ENCODE measurements around the gene IFNA4. TPM values are rescaled to one million over a fixed set of nuclear protein-coding genes. Genes with fewer than 3 reads are reported as not detected.
A peak's percentile ranks its signal among the peaks of the same experiment; 100 is the strongest.
"Not testable (repeated sequence)": the region's sequence is repeated elsewhere in the genome, so short reads cannot be mapped to it uniquely, and the experiment has no call there.

IFNA4 gene
- total RNA-seq (2021) (not detected in 3 replicates), Bru-seq, nascent RNA (not detected)
- long read RNA-seq, experiment 1, result 0 reads
- long read RNA-seq, experiment 2, result 0 reads
- long read RNA-seq, experiment 3, result 0 reads

GRCh38 chr9:21187487-21187886 lies at the start of gene IFNA4:
Gene IFNA4, minus strand, starts transcription at chr9:21187587. Its CDS starts 56 bp downstream, at chr9:21187531.
- H3K4me1 Mint-ChIP-seq; H3K27me3 Mint-ChIP-seq (ENCODE audit: low read depth); POLR2A ChIA-PET; H3K9me3 Mint-ChIP-seq; ATAC-seq; H3K36me3 Mint-ChIP-seq; H3K27ac Mint-ChIP-seq; H3K4me3 Mint-ChIP-seq; DNase-seq (ENCODE audit: low spot score); CTCF ChIA-PET: not testable (repeated sequence)

DNA sequence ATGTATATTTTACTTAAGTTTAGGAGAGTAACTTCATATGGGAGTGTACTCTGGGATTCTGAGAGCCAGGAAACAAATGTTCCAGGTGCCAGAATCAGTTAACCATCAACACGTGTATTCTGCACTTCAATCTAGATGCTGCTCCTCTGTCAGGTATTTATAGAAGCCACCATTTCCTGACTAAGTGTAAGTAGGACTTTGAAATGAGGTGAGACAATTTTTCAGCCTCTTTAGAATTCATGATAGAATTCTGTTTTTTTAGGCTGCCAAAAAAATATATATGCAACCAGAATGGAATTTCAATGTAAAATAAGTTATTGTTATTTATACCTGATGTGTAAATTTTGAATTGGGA lies 49.0 kb upstream of the IFNA4 start:
- H3K27ac Mint-ChIP-seq; ATAC-seq; DNase-seq (ENCODE audit: low spot score); H3K9me3 Mint-ChIP-seq; H3K27me3 Mint-ChIP-seq (ENCODE audit: low read depth); H3K4me3 Mint-ChIP-seq; H3K4me1 Mint-ChIP-seq; H3K36me3 Mint-ChIP-seq: not testable (repeated sequence)
- ChIA-PET CTCF (interaction anchor here (0.6 to 1.8 kb wide), 20 partner anchors 15 to 559 kb away, joined by 3 to 25 read pairs (median 4); no protein-coding TSS in a partner anchor), POLR2A (interaction anchor here (0.6 kb wide), 1 partner anchor 211 kb away, joined by 3 read pairs; no protein-coding TSS in a partner anchor)

DNA sequence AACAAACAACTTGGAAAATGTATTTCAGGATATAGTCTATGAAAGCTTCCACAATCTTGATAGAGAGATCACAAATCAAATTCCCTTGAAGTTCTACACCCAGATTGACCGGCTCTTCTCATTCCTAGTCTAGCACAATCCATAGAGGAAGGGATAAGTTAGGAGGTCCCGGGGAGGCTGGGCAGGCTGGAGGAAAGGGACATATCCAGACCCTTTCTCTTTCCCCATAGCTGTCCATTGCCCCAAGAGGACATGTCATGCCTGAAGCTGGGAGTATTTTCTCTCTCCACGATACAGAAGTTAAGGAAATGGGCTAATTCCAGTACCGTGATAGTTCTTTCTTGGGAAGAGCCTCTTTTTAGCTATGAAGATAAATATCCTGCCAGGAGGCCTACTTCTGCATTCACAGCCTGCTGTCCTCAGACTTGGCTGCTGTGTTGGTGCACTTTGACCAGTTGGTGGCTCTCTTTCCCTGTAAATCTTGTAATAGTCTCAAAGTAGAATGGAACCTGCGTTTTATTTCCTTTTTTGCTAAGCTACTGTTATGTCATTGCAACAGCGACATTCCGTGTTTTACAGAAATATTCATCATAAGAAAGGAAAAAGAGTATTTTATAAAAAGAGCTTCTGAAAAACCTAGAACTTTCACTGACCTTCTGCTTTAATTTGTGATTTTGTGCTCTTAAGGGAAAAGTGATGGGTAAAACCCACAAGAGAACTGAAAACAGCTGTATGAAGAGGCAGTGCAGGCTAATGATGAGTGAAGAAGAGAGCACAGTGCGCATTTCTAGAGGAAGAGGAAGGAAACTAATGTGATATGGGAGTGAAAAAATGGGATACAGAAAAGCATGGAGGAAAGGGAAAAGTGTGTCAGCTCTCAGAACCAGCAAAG lies 48.3 kb upstream of the IFNA4 start:
- not testable (repeated sequence) for H3K4me1 Mint-ChIP-seq; H3K27ac Mint-ChIP-seq; H3K9me3 Mint-ChIP-seq; H3K36me3 Mint-ChIP-seq; H3K4me3 Mint-ChIP-seq; H3K27me3 Mint-ChIP-seq (ENCODE audit: low read depth)
- ChIA-PET CTCF (interaction anchor here (0.6 to 1.8 kb wide), 23 partner anchors 11 to 560 kb away, joined by 3 to 25 read pairs (median 4); no protein-coding TSS in a partner anchor), POLR2A (interaction anchor here (0.6 kb wide), 1 partner anchor 212 kb away, joined by 3 read pairs; no protein-coding TSS in a partner anchor)
- ATAC-seq (peak; percentile 95), DNase-seq (ENCODE audit: low spot score) (peak; percentile 38)

GRCh38 chr9:21234153-21234687 lies 46.8 kb upstream of the IFNA4 start:
- ATAC-seq, result no peak
- TF ChIP-seq ZBTB43 (CRISPR knock-in tag; IDR thresholded peaks at IDR 0.05), result no peak
- Mint-ChIP-seq H3K27me3 (ENCODE audit: low read depth) (no peaks in the 10 kb centered on the region; the same call in 1 of the 2 replicates), H3K4me1 (no peaks in the 10 kb centered on the region), H3K4me3 (no peak overlapping the region), H3K27ac (no peak overlapping the region), H3K9me3 (no peaks in the 10 kb centered on the region), H3K36me3 (no peaks in the 10 kb centered on the region)
- ChIA-PET POLR2A (no interaction called here), CTCF (interaction anchor here (1.0 kb wide), 1 partner anchor 555 kb away, joined by 3 read pairs; no protein-coding TSS in a partner anchor)
- no peak for DNase-seq (ENCODE audit: low spot score)

- no peaks in the 10 kb centered on the region for H3K4me1 Mint-ChIP-seq
- no peaks in the 10 kb centered on the region for H3K9me3 Mint-ChIP-seq
- CTCF ChIA-PET, result interaction anchor here (0.6 to 1.4 kb wide), 2 partner anchors 20 to 163 kb away, joined by 4 read pairs; no protein-coding TSS in a partner anchor
- H3K27ac Mint-ChIP-seq, result no peak overlapping the region
- DNase-seq (ENCODE audit: low spot score) (no peak), ATAC-seq (no peak)
- H3K36me3 Mint-ChIP-seq, result no peaks in the 10 kb centered on the region
- POLR2A ChIA-PET, result interaction anchor here (0.5 kb wide), 1 partner anchor 226 kb away, joined by 4 read pairs; no protein-coding TSS in a partner anchor
- H3K4me3 Mint-ChIP-seq, result no peak overlapping the region
- H3K27me3 Mint-ChIP-seq (ENCODE audit: low read depth), result no peaks in the 10 kb centered on the region; the same call in 1 of the 2 replicates
- no peak for TF ChIP-seq OVOL2 (CRISPR knock-in tag; IDR thresholded peaks at IDR 0.05; ENCODE audit: borderline replicate concordance)
- TF ChIP-seq SP1 (CRISPR knock-in tag; conservative IDR thresholded peaks at IDR 0.05), result no peak
- no peak for TF ChIP-seq E2F4 (CRISPR knock-in tag; IDR thresholded peaks at IDR 0.05; ENCODE audit: borderline replicate concordance, low read depth)
- no peak for TF ChIP-seq NR3C1 (CRISPR knock-in tag; conservative IDR thresholded peaks at IDR 0.05; ENCODE audit: low read depth)
- TF ChIP-seq SMAD4 (CRISPR knock-in tag; IDR thresholded peaks at IDR 0.05), result no peak
- no peak for TF ChIP-seq MXD4 (CRISPR knock-in tag; IDR thresholded peaks at IDR 0.05; ENCODE audit: borderline replicate concordance)
- no peak for TF ChIP-seq HMGXB4 (CRISPR knock-in tag; IDR thresholded peaks at IDR 0.05)
- TF ChIP-seq, protein P1, sequence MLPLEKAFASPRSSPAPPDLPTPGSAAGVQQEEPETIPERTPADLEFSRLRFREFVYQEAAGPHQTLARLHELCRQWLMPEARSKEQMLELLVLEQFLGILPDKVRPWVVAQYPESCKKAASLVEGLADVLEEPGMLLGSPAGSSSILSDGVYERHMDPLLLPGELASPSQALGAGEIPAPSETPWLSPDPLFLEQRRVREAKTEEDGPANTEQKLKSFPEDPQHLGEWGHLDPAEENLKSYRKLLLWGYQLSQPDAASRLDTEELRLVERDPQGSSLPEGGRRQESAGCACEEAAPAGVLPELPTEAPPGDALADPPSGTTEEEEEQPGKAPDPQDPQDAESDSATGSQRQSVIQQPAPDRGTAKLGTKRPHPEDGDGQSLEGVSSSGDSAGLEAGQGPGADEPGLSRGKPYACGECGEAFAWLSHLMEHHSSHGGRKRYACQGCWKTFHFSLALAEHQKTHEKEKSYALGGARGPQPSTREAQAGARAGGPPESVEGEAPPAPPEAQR (CRISPR knock-in tag; IDR thresholded peaks at IDR 0.05), result no peak
- TF ChIP-seq ZNF138 (CRISPR knock-in tag; conservative IDR thresholded peaks at IDR 0.05), result no peak
- TF ChIP-seq IRF2 (CRISPR knock-in tag; IDR thresholded peaks at IDR 0.05; ENCODE audit: borderline replicate concordance, low read depth), result no peak
- TF ChIP-seq GTF2I (CRISPR knock-in tag; conservative IDR thresholded peaks at IDR 0.05), result no peak
- no peak for TF ChIP-seq USF1 (CRISPR knock-in tag; IDR thresholded peaks at IDR 0.05)
Measured at GRCh38 chr9:21233258-21233657, 45.9 kb upstream of the IFNA4 start.

All from WTC11 (cell line).